Breast epithelium (tissue), 4 donors: Measurements from ENCODE around the gene FAM184B. TPM values are rescaled to one million over a fixed set of nuclear protein-coding genes. Genes with fewer than 3 reads are reported as not detected.

Source experiments
- DNase-seq, 2 donors: peaks; one replicate each; pipeline ENCODE4 v3.0.0-alpha.2; 2019; ENCODE audit warnings: low spot score in 2 of 2
- H3K27ac ChIP-seq, 2 donors: fragments of 200-600 bp; sonication (generic) in 1 of 2; one replicate each; pipeline ENCODE4 v1.5.1; 2016 to 2019; ENCODE audit warnings: mild to moderate bottlenecking in 1 of 2
- H3K27me3 ChIP-seq, 2 donors: fragments of 200-600 bp; sonication (generic) in 1 of 2; one replicate each; pipeline versions ENCODE4 v1.5.1 to v1.6.0; 2017 to 2019; ENCODE audit warnings: control low read depth in 1 of 2, mild to moderate bottlenecking in 1 of 2
- H3K36me3 ChIP-seq: fragments of 200-600 bp; one replicate; pipeline ENCODE4 v1.5.1; 2019
- H3K4me1 ChIP-seq, 2 donors: fragments of 200-600 bp; sonication (generic); one replicate each; pipeline ENCODE4 v1.5.1; 2016 to 2019; ENCODE audit warnings: control low read depth in 1 of 2
- H3K4me3 ChIP-seq, 3 donors: fragments of 200-600 bp; sonication (generic); 1 replicate in 2 of 3; 2 replicates in 1 of 3; pipeline ENCODE4 v1.5.1; 2016 to 2019; ENCODE audit warnings: mild to moderate bottlenecking in 3 of 3, moderate library complexity in 2 of 3
- H3K9me3 ChIP-seq, 2 donors: fragments of 200-600 bp; sonication (generic) in 1 of 2; one replicate each; pipeline ENCODE4 v1.5.1; 2016 to 2019; ENCODE audit warnings: control low read depth in 1 of 2
- POLR2A ChIP-seq: fragments of 450-650 bp; IDR thresholded peaks from one replicate; pipeline ENCODE4 v1.6.1; 2016; ENCODE audit warnings: antibody characterized with exemption, mild to moderate bottlenecking, moderate library complexity
- POLR2AphosphoS5 ChIP-seq, 3 donors: sonication (generic); formaldehyde crosslinking; IDR thresholded peaks; one replicate each; pipeline ENCODE4 v1.6.1; 2017; ENCODE audit warnings: antibody characterized with exemption in 3 of 3
- intact Hi-C: fragments of 100-400 bp; cut with DNase I; formaldehyde crosslinking; loops from one replicate; pipeline ENCODE4 v1.15.1; 2023; ENCODE audit warnings: low total_unique reads
- total RNA-seq, 3 donors: library from RNA; depleted of rRNA; stranded (reverse); fragments of >200 nt; gene quantifications; one replicate each; pipeline ENCODE4 v1.1.0, GENCODE V29; 2016
- TF ChIP-seq, protein P1 (sequence below), 3 donors: fragments of 450-650 bp; IDR thresholded peaks; one replicate each; pipeline ENCODE4 v1.5.1; 2016 to 2017; ENCODE audit warnings: antibody characterized with exemption in 3 of 3, mild to moderate bottlenecking in 3 of 3, moderate library complexity in 3 of 3

Gene FAM184B
- total RNA-seq, 3 donors from 2014 or later, result 0.33 to 0.59 TPM; not detected in 1

DNA sequence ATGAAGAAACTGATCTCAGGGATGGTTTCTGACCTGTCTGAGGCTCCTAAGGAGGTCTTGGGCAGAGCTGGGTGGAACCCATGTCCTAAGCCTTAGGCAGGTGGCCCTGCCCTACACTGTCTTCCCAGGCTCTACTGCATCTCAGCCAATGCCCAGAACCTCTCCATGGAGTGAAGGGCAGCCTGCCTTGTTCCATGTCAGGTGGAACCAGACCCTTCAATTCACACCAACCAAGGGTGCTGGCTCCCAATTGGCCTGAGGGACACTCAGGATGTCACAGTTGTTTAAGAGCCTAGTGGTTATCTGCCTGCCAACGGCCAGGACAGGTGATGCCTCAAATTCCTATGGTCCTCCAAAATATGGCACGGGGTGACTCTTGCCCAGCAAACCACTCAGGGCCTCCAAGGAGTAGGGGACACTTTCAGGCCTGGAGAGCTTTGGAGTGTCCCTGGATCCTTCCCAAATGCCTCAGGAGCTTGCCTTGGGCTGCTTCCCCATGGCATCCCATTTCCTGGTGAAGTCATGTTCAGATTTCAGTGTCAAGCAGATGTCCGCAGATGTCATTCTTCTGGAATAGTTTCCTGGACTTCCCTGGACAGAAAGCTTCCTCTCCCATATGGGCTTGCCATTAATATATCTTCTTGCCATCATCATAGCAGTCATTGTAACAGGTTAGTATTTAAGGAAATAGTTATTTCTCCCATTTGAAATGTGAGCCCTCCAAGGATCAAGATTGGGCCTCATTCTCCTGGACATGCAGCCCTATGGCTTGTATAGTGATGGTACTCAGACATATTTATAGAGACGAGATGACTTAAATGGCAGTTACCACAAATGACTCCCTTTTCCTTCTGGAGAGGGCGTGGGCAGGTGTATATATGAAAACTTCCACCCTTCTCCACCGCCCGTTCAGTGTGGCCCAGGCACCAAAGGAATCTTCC, 99.9 kb downstream of the FAM184B start:
- Histone ChIP-seq H3K4me3 (no peak overlapping the region), H3K4me1 (no peaks in the 10 kb centered on the region), H3K36me3 (no peaks in the 10 kb centered on the region), H3K27me3 (no peaks in the 10 kb centered on the region), H3K27ac (no peak overlapping the region), H3K9me3 (no peaks in the 10 kb centered on the region)
- TF ChIP-seq POLR2A (no peak), POLR2AphosphoS5 (IDR thresholded peaks at IDR 0.05) (no peak)
- TF ChIP-seq, protein P1, sequence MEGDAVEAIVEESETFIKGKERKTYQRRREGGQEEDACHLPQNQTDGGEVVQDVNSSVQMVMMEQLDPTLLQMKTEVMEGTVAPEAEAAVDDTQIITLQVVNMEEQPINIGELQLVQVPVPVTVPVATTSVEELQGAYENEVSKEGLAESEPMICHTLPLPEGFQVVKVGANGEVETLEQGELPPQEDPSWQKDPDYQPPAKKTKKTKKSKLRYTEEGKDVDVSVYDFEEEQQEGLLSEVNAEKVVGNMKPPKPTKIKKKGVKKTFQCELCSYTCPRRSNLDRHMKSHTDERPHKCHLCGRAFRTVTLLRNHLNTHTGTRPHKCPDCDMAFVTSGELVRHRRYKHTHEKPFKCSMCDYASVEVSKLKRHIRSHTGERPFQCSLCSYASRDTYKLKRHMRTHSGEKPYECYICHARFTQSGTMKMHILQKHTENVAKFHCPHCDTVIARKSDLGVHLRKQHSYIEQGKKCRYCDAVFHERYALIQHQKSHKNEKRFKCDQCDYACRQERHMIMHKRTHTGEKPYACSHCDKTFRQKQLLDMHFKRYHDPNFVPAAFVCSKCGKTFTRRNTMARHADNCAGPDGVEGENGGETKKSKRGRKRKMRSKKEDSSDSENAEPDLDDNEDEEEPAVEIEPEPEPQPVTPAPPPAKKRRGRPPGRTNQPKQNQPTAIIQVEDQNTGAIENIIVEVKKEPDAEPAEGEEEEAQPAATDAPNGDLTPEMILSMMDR (IDR thresholded peaks at IDR 0.05), result no peak
- intact Hi-C loops, result no loop called here
- no peak for DNase-seq

DNA sequence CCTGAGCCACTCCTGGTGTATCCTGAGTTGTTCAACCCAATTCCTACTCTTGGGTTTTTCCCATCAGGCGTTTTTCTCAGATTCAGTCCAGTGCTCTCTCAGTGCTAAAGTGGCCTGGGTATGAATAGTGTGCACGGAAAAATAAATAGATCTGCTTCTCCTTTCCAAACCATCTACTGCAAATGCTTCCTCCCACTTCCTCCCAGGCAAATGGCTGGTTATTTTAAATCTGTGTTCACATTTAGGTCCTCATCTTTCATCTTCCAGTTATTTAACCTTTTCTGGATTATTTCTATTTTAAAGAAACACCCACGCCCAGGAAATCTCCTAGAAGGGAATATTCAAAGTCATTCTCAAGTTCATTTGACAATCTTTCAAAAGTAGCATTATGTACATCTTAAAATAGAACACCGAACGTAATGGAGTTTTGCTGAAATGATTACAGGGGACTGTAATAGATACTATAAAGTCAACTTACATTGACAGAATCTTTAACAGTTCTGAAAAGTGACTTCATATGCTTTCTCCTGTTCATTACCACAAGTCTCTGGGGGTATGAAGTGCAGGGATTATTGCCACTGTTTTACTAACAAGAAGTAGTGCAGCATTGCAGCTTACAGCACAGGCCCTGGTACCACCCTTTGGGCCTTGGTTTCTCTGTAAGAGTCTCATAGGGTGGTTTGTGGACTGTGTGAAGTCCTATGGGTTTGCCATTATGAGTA, 100.7 kb downstream of the FAM184B start:
- no peaks in the 10 kb centered on the region for H3K9me3 ChIP-seq
- no peak overlapping the region for H3K4me3 ChIP-seq
- no peak for DNase-seq
- H3K27me3 ChIP-seq, result no peaks in the 10 kb centered on the region
- no peak overlapping the region for H3K27ac ChIP-seq
- H3K4me1 ChIP-seq, result no peaks in the 10 kb centered on the region
- TF ChIP-seq, protein P1 (IDR thresholded peaks at IDR 0.05), result no peak
- no peak for TF ChIP-seq POLR2A
- TF ChIP-seq POLR2AphosphoS5 (IDR thresholded peaks at IDR 0.05), result no peak
- no peaks in the 10 kb centered on the region for H3K36me3 ChIP-seq
- intact Hi-C loops, result no loop called here

DNA sequence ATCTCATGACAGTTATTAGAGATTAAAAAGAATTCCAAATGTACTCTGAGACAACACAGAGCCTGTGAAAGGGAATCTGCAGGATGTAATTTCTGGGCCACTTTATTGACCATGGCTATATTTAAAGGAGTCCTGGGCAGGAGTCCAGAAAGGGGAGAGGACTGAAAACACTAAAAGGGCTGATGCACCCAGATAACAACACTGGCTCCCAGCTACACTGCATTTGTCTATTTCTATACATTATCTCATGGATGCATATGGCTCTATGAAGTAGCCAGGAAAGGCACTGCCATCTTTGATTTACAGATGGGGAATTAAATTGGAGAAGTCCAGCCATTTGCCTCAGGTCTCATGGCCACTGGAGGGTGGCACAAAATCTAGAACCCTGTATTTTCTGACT, 111.0 kb downstream of the FAM184B start:
- no peaks in the 10 kb centered on the region for H3K36me3 ChIP-seq
- H3K4me3 ChIP-seq, result no peak overlapping the region

DNA sequence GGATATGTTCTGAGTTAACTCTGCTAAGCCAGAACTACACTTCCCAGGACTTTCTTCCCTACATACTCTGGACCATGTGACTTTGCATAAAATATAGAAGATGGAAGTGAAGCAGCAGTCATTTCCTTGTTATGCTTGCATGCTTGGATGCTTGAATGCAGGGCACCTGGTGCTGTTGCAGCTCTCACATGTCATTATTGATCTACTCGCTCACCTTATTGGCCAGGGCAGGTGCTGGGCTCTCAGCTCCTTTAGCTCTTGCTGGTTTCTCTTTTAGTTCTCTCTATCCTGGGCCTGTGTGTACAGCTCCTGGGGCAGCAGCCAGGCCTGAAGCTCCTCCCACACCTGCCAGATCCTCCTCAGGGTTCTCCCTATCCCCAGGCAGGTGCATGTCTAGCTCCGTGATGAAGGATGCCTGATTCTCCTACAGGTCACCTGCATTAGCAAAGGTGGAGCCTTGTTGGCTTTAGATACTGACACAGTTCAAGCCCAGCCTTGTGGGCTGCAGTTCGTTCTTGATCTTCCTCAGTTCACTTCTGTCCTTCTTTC, 113.7 kb downstream of the FAM184B start:
- TF ChIP-seq POLR2A, result no peak
- no peak for TF ChIP-seq POLR2AphosphoS5 (IDR thresholded peaks at IDR 0.05)
- TF ChIP-seq, protein P1 (IDR thresholded peaks at IDR 0.05), result no peak
- no peaks in the 10 kb centered on the region for H3K4me1 ChIP-seq
- no peak overlapping the region for H3K4me3 ChIP-seq
- intact Hi-C loops, result no loop called here
- H3K27ac ChIP-seq, result no peak overlapping the region
- no peaks in the 10 kb centered on the region for H3K36me3 ChIP-seq
- no peak for DNase-seq
- H3K27me3 ChIP-seq, result no peaks in the 10 kb centered on the region
- H3K9me3 ChIP-seq, result peaks cover 5 to 11% of the 10 kb centered on the region in 2 donors

More for the DNA sequence above, 111.0 kb downstream of the FAM184B start:
- H3K27ac ChIP-seq, result no peak overlapping the region
- peaks cover 5 to 19% of the 10 kb centered on the region in 2 donors for H3K9me3 ChIP-seq
- no peak for TF ChIP-seq POLR2AphosphoS5 (IDR thresholded peaks at IDR 0.05)
- TF ChIP-seq, protein P1 (IDR thresholded peaks at IDR 0.05), result no peak
- no peak for TF ChIP-seq POLR2A
- DNase-seq, result no peak
- intact Hi-C loops, result no loop called here
- no peaks in the 10 kb centered on the region for H3K27me3 ChIP-seq
- H3K4me1 ChIP-seq, result no peaks in the 10 kb centered on the region
